ENCODE results near the gene IER5L. TPM values are rescaled to one million over a fixed set of nuclear protein-coding genes. Genes with fewer than 3 reads are reported as not detected.

The IER5L gene
- total and polyA plus RNA-seq, 9 of the 15 experiments (the other 6 are each of a cell fraction or from before 2014, with no cell fraction given) = 0.14 to 11.9 (median 0.52) TPM

GRCh38 chr9:129209580-129209979 is 31.5 kb upstream of the IER5L start (continued):
- no peak for TF ChIP-seq ZNF274 (IDR thresholded peaks at IDR 0.05; ENCODE audit: borderline replicate concordance, low read depth, low read length)
- TF ChIP-seq CBX5 (IDR thresholded peaks at IDR 0.05; ENCODE audit: borderline replicate concordance, low read depth) = no peak
- TF ChIP-seq TRIM24 (IDR thresholded peaks at IDR 0.05) = no peak

DNA sequence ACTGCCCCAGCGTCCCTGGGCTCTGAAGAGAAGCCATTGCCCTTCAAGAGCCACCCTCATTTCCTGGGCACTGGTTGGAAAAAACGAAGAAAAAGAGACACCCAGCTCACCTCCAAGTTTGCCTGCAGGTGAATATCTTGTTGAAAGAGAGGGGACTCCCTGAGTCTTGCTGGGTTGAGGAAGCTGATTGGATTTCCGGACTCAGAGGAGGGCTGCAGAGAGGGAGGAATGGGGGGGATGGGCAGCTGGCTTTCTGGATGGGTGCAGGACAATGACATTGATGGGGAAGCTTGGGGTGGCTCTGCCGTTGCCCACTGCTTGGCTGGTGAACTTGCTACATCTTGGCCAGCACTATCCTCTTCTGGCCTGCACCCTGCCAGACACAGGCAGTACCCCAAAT is 31.0 kb upstream of the IER5L start:
- Histone ChIP-seq H3K9me1 (ENCODE audit: control insufficient read depth, insufficient read depth, low read length) (no peaks in the 10 kb centered on the region), H3K4me3 (no peak overlapping the region), H3K79me2 (ENCODE audit: control insufficient read depth, insufficient read depth, low read length) (no peaks in the 10 kb centered on the region), H3K36me3 (ENCODE audit: control insufficient read depth, insufficient read depth, low read length) (no peaks in the 10 kb centered on the region), H3K9ac (ENCODE audit: insufficient read depth in 1 of 2, low read depth in 2 of 2, low read length in 2 of 2) (no peak overlapping the region), H3K4me2 (ENCODE audit: insufficient read depth, low read length) (no peak overlapping the region), H2AFZ (ENCODE audit: low read depth, low read length) (peak overlapping the region; percentile 86), H3K27me3 (ENCODE audit: control insufficient read depth in 2 of 2, insufficient read depth in 2 of 2, low read length in 2 of 2) (no peaks in the 10 kb centered on the region), H3K27ac (ENCODE audit: extremely low read depth, low read depth, low read length) (no peak overlapping the region), H3K4me1 (replicated peaks in 1 of 2; ENCODE audit: control insufficient read depth in 2 of 2, insufficient read depth in 2 of 2, low read length in 2 of 2) (peaks cover 9 to 12% of the 10 kb centered on the region in 2 experiments; a peak in 4 of 5 replicates), H3K9me3 (replicated peaks; ENCODE audit: control insufficient read depth, insufficient read depth, low read depth, low read length) (no peaks in the 10 kb centered on the region), H4K20me1 (replicated peaks; ENCODE audit: control insufficient read depth, insufficient read depth, low read length) (no peaks in the 10 kb centered on the region)
- in situ Hi-C loops (cut with MboI) = no loop called here
- BruUV-seq (replicated peaks) = no TSS peak
- ChIA-PET CTCF (ENCODE audit: low intra/inter-chr PET ratio) (no interaction called here), POLR2A (no interaction called here)
- WGBS (ENCODE audit: insufficient coverage, low coverage, missing lambda C conversion rate) = 41% methylated on average over 4 of the region's 4 CpGs
- intact Hi-C loops (cut with micrococcal nuclease) = no loop called here
- DNase-seq (ENCODE audit: extremely low read depth in 1 of 4, low spot score in 3 of 4) (no peak), ATAC-seq (no peak), FAIRE-seq (no peak)
- TF ChIP-seq PHF8 (IDR thresholded peaks at IDR 0.05; ENCODE audit: borderline replicate concordance, low read length) (no peak), IFI16 (CRISPR knock-in tag; IDR thresholded peaks at IDR 0.05) (no peak), ZBTB8A (IDR thresholded peaks at IDR 0.05; ENCODE audit: partially characterized antibody) (no peak), TOE1 (IDR thresholded peaks at IDR 0.05; ENCODE audit: borderline replicate concordance) (no peak), TOE1 (CRISPR knock-in tag; IDR thresholded peaks at IDR 0.05; ENCODE audit: borderline replicate concordance, low read depth) (no peak), ZKSCAN1 (IDR thresholded peaks at IDR 0.05; ENCODE audit: low read depth, low read length) (no peak), EP300 (IDR thresholded peaks at IDR 0.05; ENCODE audit: low read length) (no peak), PRMT5 (CRISPR knock-in tag; IDR thresholded peaks at IDR 0.05) (no peak), MTA2 (IDR thresholded peaks at IDR 0.05; ENCODE audit: low read depth) (no peak), EZH2 (IDR thresholded peaks at IDR 0.05; ENCODE audit: borderline replicate concordance, low read depth, low read length) (no peak), ZFP30 (CRISPR knock-in tag; IDR thresholded peaks at IDR 0.05; ENCODE audit: borderline replicate concordance) (no peak), ZBTB40 (IDR thresholded peaks at IDR 0.05) (no peak), ZBTB40 (CRISPR knock-in tag; IDR thresholded peaks at IDR 0.05) (no peak)

Data from K562 (cell line).